WTC11 (cell line): ENCODE data around the gene FAM234A. TPM values are rescaled to one million over a fixed set of nuclear protein-coding genes. Genes with fewer than 3 reads are reported as not detected.
A peak's percentile ranks its signal among the peaks of the same experiment; 100 is the strongest.

Experiments
- ATAC-seq: fragments of 200-7000 bp; cut with Tn5 transposase; 2 replicates; pipeline ENCODE4 v1.10.0; 2021; ENCODE audit warnings: mild to moderate bottlenecking, moderate library complexity
- CTCF ChIA-PET: fragments of 300-600 bp; sonication (Branson Sonifier 250); formaldehyde crosslinking; loops from one replicate; lab custom pipeline; 2021; ENCODE audit warnings: antibody characterized with exemption; lab: Charles Lee
- POLR2A ChIA-PET: fragments of 350-600 bp; sonication (Branson Sonifier 250); formaldehyde crosslinking; loops from one replicate; lab custom pipeline; 2021; ENCODE audit warnings: antibody characterized with exemption; lab: Charles Lee
- DNase-seq: peaks from one replicate; pipeline ENCODE4 v3.0.0; 2021; ENCODE audit warnings: low spot score
- H3K27ac Mint-ChIP-seq: 2 replicates; pipeline ENCODE4 v1.8.0; 2021; ENCODE audit warnings: mixed read lengths
- H3K27me3 Mint-ChIP-seq: 2 replicates; pipeline ENCODE4 v1.8.0; 2021; ENCODE audit warnings: low read depth, mild to moderate bottlenecking, moderate library complexity, mixed read lengths
- H3K36me3 Mint-ChIP-seq: 2 replicates; pipeline ENCODE4 v1.8.0; 2021; ENCODE audit warnings: mixed read lengths
- H3K4me1 Mint-ChIP-seq: 2 replicates; pipeline ENCODE4 v1.8.0; 2022; ENCODE audit warnings: mixed read lengths
- H3K4me3 Mint-ChIP-seq: 2 replicates; pipeline ENCODE4 v1.8.0; 2021; ENCODE audit warnings: mild to moderate bottlenecking, moderate library complexity, mixed read lengths
- H3K9me3 Mint-ChIP-seq: 2 replicates; pipeline ENCODE4 v1.8.0; 2021; ENCODE audit warnings: mixed read lengths
- ATF1 ChIP-seq: sonication (generic); formaldehyde crosslinking; IDR thresholded peaks from 2 replicates; pipeline ENCODE4 v1.8.1; 2023; ENCODE audit warnings: mild to moderate bottlenecking, moderate library complexity, missing genetic modification reagents
- CTCF ChIP-seq: fragments of 200-600 bp; IDR thresholded peaks from 2 replicates; pipeline ENCODE4 v1.8.0; 2022; ENCODE audit warnings: antibody characterized with exemption
- E2F1 ChIP-seq: sonication (generic); formaldehyde crosslinking; IDR thresholded peaks from 2 replicates; pipeline ENCODE4 v1.8.0; 2022; ENCODE audit warnings: mild to moderate bottlenecking, missing genetic modification reagents
- E2F5 ChIP-seq: sonication (generic); formaldehyde crosslinking; IDR thresholded peaks from 2 replicates; pipeline ENCODE4 v1.8.1; 2022; ENCODE audit warnings: mild to moderate bottlenecking, moderate library complexity, missing genetic modification reagents
- MYBL2 ChIP-seq: sonication (generic); formaldehyde crosslinking; IDR thresholded peaks from 2 replicates; pipeline ENCODE4 v1.8.1; 2023; ENCODE audit warnings: mild to moderate bottlenecking, moderate library complexity, missing genetic modification reagents
- NR2C2 ChIP-seq: sonication (generic); formaldehyde crosslinking; IDR thresholded peaks from 2 replicates; pipeline ENCODE4 v1.8.0; 2022; ENCODE audit warnings: mild to moderate bottlenecking, missing genetic modification reagents
- PRRX2 ChIP-seq: fragments of 250-450 bp; sonication (Bioruptor Pico); IDR thresholded peaks from 2 replicates; pipeline ENCODE4 v1.8.0; 2021; ENCODE audit warnings: mild to moderate bottlenecking
- RELA ChIP-seq: sonication (generic); formaldehyde crosslinking; IDR thresholded peaks from 2 replicates; pipeline ENCODE4 v1.8.1; 2022; ENCODE audit warnings: missing genetic modification reagents, mild to moderate bottlenecking, borderline replicate concordance
- SP1 ChIP-seq: sonication (generic); formaldehyde crosslinking; conservative IDR thresholded peaks from 2 replicates; pipeline ENCODE4 v1.8.1; 2022; ENCODE audit warnings: missing genetic modification reagents
- TCF7 ChIP-seq: sonication (generic); formaldehyde crosslinking; IDR thresholded peaks from 2 replicates; pipeline ENCODE4 v1.8.0; 2022; ENCODE audit warnings: mild to moderate bottlenecking, low read depth, missing genetic modification reagents, moderate library complexity
- TEAD4 ChIP-seq: sonication (generic); formaldehyde crosslinking; IDR thresholded peaks from 2 replicates; pipeline ENCODE4 v1.8.0; 2022; ENCODE audit warnings: mild to moderate bottlenecking, missing genetic modification reagents
- ZNF121 ChIP-seq: sonication (generic); formaldehyde crosslinking; IDR thresholded peaks from 2 replicates; pipeline ENCODE4 v1.8.0; 2023; ENCODE audit warnings: missing genetic modification reagents
- ZNF138 ChIP-seq: sonication (generic); formaldehyde crosslinking; conservative IDR thresholded peaks from 2 replicates; pipeline ENCODE4 v1.8.1; 2022; ENCODE audit warnings: mild to moderate bottlenecking, moderate library complexity, missing genetic modification reagents
- ZNF219 ChIP-seq: sonication (generic); formaldehyde crosslinking; IDR thresholded peaks from 2 replicates; pipeline ENCODE4 v1.8.0; 2023; ENCODE audit warnings: missing genetic modification reagents, mild to moderate bottlenecking, borderline replicate concordance
- ZNF396 ChIP-seq: fragments of 250-450 bp; sonication (Bioruptor Pico); IDR thresholded peaks from 2 replicates; pipeline ENCODE4 v1.8.0; 2021; ENCODE audit warnings: mild to moderate bottlenecking, moderate library complexity, borderline replicate concordance
- ZNF416 ChIP-seq: fragments of 250-450 bp; sonication (Bioruptor Pico); IDR thresholded peaks from 2 replicates; pipeline ENCODE4 v1.9.0; 2021; ENCODE audit warnings: mild to moderate bottlenecking, inconsistent platforms
- ZNF671 ChIP-seq: fragments of 250-450 bp; sonication (Bioruptor Pico); IDR thresholded peaks from 2 replicates; pipeline ENCODE4 v1.8.0; 2021; ENCODE audit warnings: mild to moderate bottlenecking
- total RNA-seq: library from RNA; stranded (reverse); gene quantifications from 3 replicates; pipeline ENCODE4 v1.2.3, GENCODE V29; 2021
- TF ChIP-seq, protein P1 (sequence below): fragments of 250-450 bp; sonication (Bioruptor Pico); IDR thresholded peaks from 2 replicates; pipeline ENCODE4 v2.1.2; 2022; ENCODE audit warnings: mild to moderate bottlenecking, moderate library complexity

The FAM234A gene
- total RNA-seq, 1 experiment from 2014 or later = 115 TPM

GRCh38 chr16:268141-269053 is 33.8 kb downstream of the FAM234A start:
- no peaks in the 10 kb centered on the region for H3K9me3 Mint-ChIP-seq
- H3K27ac Mint-ChIP-seq = peak overlapping the region; percentile 72; the same call in 1 of the 2 replicates
- ChIA-PET CTCF (interaction anchor here (0.6 to 1.5 kb wide), 4 partner anchors 85 to 162 kb away, joined by 3 to 7 read pairs (median 4); no protein-coding TSS in a partner anchor), POLR2A (interaction anchor here (0.6 kb wide), 1 partner anchor 48 kb away, joined by 5 read pairs; no protein-coding TSS in a partner anchor)
- ATAC-seq (no peak), DNase-seq (no peak)
- H3K27me3 Mint-ChIP-seq = peaks cover 3% of the 10 kb centered on the region; the same call in 1 of the 2 replicates
- no peak for TF ChIP-seq CTCF
- no peak for TF ChIP-seq ZNF121
- TF ChIP-seq TEAD4 = no peak
- H3K36me3 Mint-ChIP-seq = no peaks in the 10 kb centered on the region
- H3K4me1 Mint-ChIP-seq = no peaks in the 10 kb centered on the region
- no peak overlapping the region for H3K4me3 Mint-ChIP-seq

DNA sequence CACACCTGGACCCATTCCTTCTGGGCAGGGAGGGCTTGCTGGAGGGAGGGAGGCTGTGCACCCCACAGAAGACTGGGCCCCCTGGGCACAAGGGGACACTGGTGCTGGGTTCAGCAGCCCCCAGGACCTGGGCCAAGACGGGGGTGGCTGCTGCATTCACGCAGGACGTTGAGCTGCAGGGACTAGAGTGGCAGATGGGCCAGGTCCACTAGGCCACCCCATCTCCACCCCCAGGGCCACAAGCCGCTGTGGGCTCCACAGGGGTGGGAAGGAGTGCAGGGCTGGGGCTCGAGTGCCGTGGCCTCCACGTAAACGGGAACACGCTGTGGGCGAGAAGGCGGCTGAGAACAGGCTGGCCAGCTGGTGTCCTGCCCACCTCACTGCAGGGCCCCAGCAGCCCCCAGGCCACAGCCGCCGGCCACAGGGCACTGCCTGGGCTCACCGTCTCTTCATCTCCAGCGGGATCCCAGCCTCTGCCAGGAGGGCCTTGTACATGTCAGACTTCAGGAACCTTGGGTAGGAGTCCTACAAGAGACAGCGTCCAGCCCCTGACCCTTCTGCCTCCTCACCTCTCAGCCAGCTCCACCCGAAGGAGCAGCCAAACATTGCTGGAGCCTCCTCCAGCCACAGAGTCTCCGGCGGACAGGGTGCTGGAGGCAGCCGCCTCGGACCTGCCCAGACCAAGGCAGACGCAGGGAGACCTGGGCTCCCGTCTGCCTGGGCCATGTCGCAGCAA is 34.6 kb downstream of the FAM234A start:
- no peak for DNase-seq
- H3K4me1 Mint-ChIP-seq = no peaks in the 10 kb centered on the region

DNA sequence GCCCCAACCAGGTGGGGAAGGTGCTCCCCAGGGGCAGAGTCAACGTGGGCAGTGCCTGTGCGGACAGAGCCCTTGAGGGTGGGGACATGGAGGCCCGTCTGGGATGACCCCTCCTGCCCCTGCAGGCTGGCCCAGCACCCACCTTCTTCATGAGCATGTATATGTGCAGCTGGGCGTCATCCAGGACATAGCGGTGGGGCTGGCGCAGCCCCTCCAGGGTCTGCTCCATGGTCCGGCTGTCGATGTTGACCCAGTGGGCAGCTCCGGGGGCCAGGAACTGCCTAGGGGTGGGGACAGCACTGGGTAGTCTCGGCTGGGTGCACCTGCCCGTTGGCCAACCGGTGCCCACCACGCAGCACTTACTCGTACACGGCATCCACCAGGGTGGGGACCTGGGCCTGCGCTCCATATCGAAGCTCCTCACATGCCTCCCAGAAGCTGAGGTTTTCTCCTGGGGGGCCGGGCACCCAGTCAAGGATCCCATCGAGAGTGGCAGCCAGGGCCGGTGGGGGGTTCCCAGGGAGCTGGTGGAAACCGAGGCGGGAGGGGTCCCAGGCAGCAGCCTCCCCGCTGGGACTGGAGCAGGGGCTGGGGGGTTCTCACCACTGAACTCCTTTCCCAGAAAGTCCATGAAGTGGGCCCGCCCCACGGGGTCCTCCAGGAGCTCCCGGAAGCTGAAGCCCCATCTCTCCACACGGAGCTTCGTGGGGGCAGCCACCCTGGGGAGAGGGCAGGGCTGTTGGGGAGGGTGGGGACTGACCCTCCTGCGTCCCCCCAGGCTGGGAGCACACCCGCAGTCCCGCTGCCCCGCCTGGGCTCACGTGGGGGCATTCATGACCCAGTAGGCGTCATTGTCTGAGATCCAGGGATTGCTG is 36.0 kb downstream of the FAM234A start:
- Mint-ChIP-seq H3K27me3 (peaks cover 17% of the 10 kb centered on the region), H3K36me3 (no peaks in the 10 kb centered on the region), H3K4me1 (no peaks in the 10 kb centered on the region), H3K9me3 (no peaks in the 10 kb centered on the region), H3K27ac (no peak overlapping the region), H3K4me3 (no peak overlapping the region)
- TF ChIP-seq ZNF138 (CRISPR knock-in tag) = no peak
- TF ChIP-seq ZNF219 (CRISPR knock-in tag) = no peak
- no peak for TF ChIP-seq E2F5 (CRISPR knock-in tag)
- no peak for TF ChIP-seq NR2C2 (CRISPR knock-in tag)
- DNase-seq (no peak), ATAC-seq (no peak)
- ChIA-PET CTCF (no interaction called here), POLR2A (no interaction called here)

More for the DNA sequence above, 34.6 kb downstream of the FAM234A start:
- no peaks in the 10 kb centered on the region for H3K9me3 Mint-ChIP-seq
- ChIA-PET POLR2A (no interaction called here), CTCF (interaction anchor here (0.6 to 1.5 kb wide), 3 partner anchors 84 to 162 kb away, joined by 3 to 7 read pairs (median 3); no protein-coding TSS in a partner anchor)
- TF ChIP-seq SP1 (CRISPR knock-in tag) = no peak
- TF ChIP-seq ZNF671 (CRISPR knock-in tag) = no peak
- no peak for TF ChIP-seq MYBL2 (CRISPR knock-in tag)
- no peak overlapping the region for H3K4me3 Mint-ChIP-seq
- no peaks in the 10 kb centered on the region for H3K36me3 Mint-ChIP-seq
- ATAC-seq = no peak
- no peak overlapping the region for H3K27ac Mint-ChIP-seq
- H3K27me3 Mint-ChIP-seq = peaks cover 6% of the 10 kb centered on the region

DNA sequence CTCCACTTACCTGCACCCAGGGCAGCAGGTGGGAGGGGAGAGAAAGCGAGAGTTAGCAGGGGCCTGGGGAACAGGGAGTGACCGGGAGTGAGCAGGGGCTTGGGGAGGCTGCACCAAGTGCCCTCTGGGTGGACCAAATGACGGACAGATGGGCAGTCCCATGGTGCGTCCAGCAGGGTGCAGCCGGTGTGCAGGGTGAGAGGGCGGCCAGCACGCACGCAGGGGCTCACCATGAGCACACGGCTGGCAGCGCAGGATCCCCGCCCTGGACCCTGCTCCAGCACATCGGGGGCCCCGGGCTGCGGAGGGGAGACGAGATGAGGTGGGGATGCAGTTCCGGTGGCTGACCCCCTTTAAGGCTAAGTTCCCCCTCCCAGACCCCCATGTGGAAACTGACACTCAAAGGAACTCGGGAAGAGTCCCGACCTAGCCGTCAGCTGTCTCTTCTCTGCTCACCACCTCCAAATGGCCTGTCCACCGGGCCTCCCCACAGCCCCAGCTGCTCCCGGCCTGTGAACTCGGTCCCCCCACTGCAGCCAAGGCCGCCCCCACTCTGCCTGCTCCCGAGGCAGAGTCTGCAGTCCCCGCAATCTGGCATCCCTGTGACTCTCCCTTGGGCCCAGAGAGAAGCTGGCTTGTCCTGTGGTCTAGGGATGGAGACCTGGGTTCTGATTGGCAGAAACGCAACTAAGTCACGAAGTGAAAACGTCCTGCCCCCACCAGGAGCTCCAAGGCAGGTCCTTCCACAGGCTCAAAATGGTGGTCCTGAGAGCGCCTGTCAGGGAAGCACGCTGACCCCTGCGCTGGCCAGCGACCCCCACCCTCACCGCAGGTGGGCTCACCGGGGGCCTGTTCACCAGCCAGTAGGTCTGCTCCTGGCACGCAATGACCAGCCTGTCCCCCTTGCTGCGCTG is 38.3 kb downstream of the FAM234A start:
- CTCF ChIA-PET = no interaction called here
- no peak for ATAC-seq
- DNase-seq = no peak
- POLR2A ChIA-PET = no interaction called here
- H3K36me3 Mint-ChIP-seq = no peaks in the 10 kb centered on the region
- no peaks in the 10 kb centered on the region for H3K4me1 Mint-ChIP-seq
- no peak overlapping the region for H3K4me3 Mint-ChIP-seq
- H3K9me3 Mint-ChIP-seq = no peaks in the 10 kb centered on the region
- H3K27ac Mint-ChIP-seq = no peak overlapping the region
- H3K27me3 Mint-ChIP-seq = peaks cover 32% of the 10 kb centered on the region
- TF ChIP-seq, protein P1, sequence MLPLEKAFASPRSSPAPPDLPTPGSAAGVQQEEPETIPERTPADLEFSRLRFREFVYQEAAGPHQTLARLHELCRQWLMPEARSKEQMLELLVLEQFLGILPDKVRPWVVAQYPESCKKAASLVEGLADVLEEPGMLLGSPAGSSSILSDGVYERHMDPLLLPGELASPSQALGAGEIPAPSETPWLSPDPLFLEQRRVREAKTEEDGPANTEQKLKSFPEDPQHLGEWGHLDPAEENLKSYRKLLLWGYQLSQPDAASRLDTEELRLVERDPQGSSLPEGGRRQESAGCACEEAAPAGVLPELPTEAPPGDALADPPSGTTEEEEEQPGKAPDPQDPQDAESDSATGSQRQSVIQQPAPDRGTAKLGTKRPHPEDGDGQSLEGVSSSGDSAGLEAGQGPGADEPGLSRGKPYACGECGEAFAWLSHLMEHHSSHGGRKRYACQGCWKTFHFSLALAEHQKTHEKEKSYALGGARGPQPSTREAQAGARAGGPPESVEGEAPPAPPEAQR (CRISPR knock-in tag) = no peak
- no peak for TF ChIP-seq ZNF396 (CRISPR knock-in tag)
- TF ChIP-seq RELA = no peak
- no peak for TF ChIP-seq ZNF416 (CRISPR knock-in tag)
- TF ChIP-seq TCF7 (CRISPR knock-in tag) = no peak
- no peak for TF ChIP-seq E2F1
- no peak for TF ChIP-seq PRRX2 (CRISPR knock-in tag)
- no peak for TF ChIP-seq MYBL2 (CRISPR knock-in tag)
- TF ChIP-seq ATF1 (CRISPR knock-in tag) = no peak
